ENCODE results near the gene SOX14.

Gene SOX14

DNA sequence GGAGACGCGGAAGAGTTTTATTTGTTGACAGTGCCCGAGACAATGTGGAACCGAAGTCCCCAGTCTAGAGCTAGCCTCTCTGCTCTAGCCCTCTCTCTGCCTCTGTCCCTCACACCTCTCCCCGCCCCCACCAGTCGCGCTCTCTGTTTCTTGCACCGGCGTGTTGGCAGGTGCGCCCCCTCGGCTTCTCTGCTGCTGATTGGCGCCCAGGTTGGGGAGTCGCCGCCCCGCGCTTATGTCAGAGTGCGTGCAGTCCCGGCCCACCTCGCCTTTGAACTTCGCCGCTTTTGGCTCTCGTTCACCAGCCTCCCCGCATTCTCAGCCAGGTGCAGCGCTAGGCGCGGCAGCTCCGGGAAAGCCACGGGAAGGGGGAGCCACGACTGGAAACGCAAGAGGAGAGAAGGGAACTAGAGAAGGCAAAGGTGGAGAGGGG is at the start of gene SOX14:
SOX14 (plus strand) TSS at position 315 of the 433 bp plus-strand sequence. CDS start 470 bp downstream, outside the sequence.
- DNase-seq = no peak

DNA sequence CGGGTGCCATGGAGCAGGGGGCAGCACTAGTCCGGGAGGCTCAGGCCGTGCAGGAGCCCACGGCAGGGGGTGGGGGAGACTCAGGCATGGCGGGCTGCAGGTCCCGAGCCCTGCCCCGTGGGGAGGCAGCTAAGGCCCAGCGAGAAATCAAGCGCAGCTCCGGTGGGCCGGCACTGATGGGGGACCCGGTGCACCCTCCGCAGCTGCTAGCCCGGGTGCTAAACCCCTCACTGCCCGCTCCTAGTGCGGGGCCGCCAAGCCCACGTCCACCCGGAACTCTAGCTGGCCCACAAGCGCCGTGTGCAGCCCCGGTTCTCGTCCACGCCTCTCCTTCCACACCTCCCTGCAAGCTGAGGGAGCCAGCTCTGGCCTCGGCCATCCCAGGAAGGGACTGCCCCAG is 49.6 kb upstream of the SOX14 start:
- no peak for DNase-seq

DNA sequence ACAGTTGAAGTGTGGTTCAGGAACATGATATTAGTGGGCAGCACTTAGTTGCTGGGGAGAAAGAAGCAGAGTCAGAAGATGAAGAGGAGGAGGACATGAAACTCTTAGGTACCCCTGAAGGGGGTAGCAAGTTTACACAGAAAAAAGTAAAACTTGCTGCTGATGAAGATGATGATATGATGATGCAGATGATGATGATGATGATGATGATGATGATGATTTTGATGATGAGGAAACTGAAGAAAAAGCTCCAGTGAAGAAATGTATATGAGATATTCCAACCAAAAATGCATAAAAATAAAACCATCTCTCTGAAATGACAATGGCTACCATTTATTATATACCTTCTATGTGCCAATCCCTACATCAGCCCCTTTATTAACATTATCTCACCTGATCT is 39.9 kb upstream of the SOX14 start:
- no peak for DNase-seq

DNA sequence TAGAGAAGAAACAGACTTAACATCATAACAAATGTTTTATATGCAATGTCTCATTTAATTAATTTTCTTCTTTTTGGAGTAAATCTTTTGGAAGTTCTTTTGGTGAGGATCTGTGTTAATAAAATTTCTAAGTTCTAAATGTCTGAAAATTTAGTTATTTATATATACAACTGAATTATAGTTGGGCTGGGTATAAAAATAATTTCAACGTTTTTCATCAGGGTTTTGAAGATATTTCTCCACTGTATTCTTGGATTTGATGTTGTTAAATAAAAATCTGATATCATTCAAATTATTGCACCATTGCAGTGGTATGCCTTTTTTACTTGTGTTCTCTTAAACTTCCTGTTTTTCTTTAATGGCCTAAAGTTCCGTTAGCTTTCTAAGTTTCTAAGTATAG is 26.9 kb upstream of the SOX14 start:
- no peak for DNase-seq

DNA sequence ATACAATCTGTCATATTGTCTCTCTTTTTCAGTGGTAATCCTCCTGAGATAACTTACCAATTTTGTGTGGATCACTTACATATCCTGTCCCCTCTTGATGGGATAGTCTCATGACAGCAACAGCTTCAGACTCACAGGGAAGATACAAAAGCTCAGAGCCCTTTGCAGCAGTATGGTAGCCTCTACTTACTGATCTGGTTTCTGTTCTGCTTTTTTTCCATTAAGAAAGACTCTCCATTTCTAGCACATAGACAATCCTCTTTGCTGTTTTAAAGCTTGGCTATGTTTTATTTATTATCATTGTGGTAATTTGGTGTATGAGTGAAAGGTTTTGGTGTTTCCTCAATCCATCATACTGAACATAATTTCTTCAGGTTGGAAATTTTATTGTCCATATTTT is 25.4 kb upstream of the SOX14 start:
- no peak for DNase-seq

DNA sequence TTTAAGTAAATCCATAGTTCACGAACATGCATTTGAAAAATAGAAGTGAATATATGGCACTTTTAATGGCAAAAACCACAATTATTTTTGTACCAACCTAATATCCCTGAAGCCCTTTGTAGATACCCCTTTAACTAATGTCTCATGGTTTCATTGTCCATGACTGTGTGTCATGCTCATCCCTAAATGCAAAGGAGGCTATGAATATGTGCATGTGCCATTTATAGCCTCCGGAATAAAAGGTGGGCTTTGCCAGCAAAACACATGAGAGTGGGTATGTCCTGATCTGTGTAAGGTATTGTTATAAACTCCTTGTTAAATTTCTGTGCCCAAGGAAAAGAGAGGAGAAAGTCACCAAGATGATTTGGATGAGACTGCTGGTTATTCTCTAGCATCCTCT is 20.5 kb upstream of the SOX14 start:
- no peak for DNase-seq

DNA sequence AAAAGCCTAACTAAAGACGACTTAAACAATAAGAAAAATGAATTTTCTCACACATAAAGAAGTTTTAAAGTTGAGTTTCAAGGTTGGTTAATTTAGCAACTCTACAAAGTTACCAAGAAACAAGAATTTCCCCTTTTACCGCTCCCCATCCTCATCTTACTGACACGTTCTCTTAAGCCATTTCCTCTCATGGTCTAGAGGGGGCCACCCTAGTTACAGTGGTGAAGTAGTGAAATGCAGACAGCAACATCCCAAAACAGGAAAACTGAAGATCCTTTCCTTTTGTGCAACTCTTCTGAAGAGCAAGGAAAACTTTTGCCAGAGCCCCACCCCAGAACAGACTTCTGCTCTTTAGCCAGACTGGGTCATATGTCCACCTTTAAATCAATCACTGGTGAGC is 17.3 kb upstream of the SOX14 start:
- no peak for DNase-seq

DNA sequence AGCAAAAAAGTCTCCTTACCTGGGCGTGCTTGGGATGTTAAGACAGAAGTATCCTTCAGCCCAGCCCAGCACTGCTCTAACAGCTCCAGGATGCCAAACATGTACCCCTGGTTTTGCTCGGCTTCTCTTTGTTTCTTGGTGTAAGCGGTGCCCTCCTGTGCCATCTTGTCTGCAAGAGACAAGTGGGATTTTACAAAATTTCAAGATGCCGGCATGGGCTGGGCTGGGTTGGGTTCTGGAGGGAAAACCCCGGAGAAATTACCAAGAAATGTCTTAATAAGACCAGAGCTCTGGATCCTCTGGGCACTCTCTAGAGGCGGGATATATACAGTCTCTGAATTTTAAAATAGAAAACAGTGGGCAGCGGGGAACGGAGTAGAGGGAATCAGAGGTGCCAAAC is 4.6 kb upstream of the SOX14 start:
- no peak for DNase-seq

DNA sequence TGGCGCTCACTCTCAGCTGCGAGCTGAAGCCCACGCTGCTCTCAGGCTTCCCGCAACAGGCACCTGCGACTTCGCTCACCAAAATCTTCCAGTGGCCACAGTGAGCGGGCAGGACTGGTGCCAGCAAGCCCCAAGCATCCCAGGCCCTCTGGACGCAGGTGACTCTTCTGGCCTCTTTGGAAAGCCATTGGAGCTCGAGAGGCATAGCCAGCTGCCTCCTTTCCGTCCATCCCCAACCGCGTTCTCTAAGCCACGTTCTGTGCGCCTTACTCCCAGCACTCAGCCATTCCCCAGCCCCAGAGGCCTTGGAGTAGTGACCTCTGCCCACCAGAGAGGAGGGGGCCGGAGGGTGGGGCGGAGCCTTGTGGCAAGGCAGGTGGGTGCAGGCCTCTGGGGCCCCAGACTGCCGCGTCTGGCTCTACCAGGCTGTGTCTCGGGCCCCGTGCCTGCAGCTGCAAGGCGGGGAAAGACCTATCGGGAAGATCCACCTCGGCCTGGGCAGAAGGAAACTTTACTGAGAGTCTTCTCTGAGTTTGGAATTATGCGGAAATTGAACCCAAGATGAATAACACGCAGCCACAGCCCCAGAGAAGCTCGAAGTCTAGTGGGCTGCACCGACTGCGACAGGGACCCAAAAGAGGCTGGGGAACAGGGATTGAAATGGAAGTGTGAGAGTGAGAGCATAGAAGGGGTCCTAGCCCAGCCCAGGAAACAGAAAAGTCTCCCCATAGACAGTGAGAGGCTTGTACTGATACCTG is 3.6 kb upstream of the SOX14 start:
- no peak for DNase-seq

DNA sequence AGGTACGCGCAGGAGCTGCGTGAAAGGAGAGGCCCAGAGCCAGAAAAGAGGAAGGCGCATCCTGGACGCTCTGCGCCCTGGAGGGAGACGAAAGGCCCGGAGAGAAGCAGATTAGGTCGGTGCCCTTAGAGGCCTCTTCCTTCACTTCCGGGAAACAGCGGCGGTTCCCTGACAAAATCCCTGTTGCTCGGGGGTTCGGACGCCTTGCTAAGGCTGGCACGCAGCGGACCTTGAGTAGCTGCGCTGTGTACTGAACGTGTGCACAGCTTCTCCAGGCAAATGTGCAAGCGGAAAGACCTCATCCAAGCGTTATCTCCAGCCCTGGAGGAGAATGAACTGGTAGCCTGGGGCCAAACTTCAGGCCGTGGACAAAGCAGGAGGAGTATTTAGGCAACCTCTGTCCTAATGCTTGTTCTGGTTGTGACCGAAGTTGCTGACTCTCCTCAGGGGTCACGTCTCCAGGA is 3.0 kb upstream of the SOX14 start:
- no peak for DNase-seq

DNA sequence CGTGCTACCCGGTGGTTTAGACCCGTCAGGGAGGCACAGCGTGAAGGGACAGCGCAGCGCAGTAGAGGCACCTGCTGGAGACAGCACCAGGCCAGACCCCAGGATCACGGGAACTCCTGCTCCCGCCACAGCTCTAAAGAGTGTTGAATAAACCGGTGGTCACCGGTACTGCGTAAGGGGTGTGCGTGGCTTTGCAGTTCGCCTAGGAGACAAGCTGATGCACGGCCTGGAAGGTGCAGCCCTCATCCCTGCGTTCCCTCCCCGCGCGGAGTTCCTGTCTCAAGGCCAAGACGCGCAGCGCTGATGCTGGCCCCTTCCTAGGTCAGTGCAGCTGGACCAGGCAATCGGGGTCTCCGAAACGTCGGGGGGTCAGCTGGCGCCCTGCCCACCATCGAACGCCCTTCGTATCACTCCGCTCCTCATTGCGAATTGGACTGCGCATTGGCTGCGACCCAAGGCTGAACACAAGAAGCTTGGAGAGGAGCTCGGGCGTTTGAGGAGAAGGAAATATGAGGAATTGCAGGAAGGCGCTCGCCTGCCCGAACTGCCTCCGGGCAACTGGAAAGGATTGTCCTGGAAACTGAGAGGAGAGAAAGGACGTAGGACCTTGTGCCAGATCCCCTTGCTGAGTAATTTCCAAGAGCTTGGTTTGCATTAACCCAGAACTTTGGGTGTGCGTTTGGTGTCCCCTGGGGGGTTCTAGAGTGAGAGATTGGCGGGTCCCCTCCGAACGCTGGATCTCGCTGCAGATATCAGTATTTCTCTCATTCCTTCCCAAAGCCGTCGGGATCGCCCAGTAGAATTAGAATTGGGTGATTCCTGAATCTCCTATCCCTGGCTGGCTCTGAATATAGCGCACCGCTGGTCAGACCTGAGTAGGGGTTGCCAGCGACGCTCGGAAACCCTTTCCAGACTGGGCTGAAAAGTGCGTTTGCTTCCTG is 2.3 kb upstream of the SOX14 start:
- DNase-seq = no peak

DNA sequence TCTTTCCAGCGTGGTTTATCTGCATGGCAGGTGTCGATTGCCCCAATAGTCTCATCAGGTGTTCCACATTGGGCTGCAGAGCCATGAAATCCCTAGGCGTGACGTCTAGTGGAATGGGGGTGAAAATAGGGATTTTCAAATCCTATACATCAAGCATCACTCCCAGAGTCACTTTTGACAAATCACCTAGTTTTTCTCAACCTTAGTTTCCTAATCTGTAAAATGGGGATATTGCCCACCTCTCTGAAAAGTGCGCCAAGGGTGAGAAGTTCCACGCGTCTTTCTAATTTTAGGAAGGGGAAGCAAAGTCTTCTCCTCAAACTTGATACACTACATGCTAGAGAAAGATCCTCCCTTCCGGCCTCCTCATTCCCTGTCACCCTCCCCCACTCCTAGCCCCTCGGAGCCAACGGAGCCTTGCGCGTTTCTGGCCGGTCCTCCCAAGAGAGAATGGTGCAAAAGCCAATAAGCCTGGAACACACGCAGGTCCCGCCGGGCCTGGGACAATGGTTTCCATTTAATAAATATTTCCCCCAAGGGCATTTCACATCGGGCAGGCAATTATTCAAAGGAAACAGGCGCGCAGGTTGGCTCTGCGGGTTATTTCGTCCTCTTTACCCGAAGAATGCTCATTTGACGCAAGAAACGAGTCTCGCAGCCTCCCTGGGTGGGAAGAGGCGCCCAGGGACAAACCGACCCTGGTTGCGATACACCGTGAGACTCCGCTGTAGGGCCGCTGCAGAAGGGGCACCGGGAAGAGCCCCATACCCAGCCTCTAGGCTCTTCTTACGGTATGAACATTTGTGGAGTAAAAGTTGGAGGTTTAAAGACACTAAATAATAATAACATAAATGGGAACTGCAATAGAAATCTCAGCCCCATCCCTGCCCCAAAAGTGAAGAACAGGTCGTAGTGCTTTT is 1.2 kb upstream of the SOX14 start:
- no peak for DNase-seq

DNA sequence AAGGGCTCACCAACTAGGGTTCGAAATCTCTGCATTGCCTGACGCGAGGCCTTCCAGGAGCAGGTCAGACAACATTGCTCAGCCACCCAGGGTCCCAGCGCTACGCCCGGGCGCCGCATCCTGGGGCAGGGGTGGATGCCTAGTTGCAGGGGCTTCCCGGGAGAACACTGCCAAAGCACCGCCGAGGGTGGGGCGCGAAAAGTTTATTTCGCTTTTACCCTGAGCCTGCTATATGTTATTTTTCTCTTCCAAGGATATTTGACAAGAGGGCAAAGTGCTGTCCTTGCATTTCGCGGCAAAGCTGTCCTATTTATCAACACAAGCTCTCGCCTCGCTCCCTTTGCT is 549 bp upstream of the SOX14 start:
- DNase-seq = no peak

DNA sequence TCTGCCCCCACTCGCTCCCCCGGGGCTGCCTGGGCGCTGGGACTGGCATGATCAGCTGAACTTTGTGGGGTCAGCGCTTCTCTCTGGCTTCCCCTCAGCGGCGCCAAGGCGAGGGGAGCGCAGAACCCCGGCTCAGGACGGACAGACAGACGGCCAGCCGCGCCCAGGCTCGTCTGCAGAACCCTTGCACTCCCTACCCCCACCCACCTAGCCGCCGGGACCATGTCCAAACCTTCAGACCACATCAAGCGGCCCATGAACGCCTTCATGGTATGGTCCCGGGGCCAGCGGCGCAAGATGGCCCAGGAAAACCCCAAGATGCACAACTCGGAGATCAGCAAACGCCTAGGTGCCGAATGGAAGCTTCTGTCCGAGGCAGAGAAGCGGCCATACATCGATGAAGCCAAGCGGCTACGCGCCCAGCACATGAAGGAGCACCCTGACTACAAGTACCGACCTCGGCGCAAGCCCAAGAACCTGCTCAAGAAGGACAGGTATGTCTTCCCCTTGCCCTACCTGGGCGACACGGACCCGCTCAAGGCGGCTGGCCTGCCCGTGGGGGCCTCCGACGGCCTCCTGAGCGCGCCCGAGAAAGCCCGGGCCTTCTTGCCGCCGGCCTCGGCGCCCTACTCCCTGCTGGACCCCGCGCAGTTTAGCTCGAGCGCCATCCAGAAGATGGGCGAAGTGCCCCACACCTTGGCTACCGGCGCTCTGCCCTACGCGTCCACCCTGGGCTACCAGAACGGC is 621 bp downstream of the SOX14 start:
- no peak for DNase-seq

DNA sequence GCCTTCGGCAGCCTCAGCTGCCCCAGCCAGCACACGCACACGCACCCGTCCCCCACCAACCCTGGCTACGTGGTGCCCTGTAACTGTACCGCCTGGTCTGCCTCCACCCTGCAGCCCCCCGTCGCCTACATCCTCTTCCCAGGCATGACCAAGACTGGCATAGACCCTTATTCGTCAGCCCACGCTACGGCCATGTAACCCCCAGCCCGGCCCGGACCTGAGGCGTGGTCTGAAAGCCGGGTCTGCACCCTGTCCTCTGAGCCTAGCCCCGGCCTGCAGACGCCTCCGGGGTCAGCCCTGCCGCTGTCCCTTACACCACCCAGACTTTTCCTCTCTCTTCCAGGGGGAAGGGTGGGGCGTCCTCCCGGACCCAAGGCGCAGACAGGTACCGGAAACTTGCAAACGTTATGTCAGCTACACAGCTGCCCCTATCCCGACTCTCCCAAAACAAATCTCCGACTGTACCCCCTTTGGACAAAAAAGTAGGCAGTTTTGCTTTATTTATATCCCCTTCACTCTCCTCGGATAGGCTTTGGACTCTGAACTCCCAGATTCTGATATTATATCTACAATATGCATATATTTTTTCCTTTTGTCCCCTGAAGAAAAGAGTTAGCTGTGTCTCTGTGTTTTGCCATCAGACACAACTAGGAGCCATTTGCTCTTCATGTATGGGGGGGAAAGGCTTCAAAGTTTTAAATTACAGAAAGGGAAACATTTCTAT is 1.4 kb downstream of the SOX14 start:
- no peak for DNase-seq

DNA sequence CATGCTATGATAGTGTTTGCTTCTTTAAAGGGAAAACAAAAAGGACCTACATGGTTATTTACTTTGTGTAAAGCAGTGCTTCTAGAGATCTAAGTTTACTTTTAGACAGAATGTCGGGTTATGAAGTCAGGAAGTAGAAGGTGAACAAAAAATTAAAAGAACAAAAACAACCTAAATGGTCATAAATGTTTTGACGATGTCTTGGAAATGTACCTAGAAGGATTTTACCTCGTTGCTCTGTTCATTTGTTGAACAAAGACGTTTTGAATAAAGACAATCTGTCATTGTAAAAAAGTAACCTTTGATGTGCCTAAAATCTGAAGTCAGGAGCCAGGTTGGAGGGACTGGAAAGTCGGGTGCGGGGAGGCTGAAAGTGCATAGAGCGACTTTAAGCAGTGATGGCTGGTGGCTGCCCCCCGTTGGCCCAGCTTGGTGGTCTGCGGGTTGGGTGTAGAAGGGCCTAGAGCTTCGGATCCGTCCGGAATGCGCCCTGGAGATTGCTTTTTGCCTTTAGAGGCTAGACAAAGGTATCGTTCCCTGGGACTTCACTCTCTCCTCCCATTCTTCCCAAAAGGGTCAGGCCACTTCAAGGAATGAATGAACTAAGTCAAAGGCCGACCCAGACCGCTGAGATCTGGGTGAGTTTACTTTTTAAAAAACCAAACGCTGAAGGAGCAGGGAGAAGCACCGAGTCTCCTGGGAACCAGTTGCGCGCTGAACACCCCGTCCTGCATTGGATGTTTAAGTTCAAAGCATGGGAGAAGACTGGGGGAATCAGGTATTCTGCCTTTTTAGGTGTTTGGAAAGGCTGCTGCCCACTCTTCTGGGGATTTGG is 2.1 kb downstream of the SOX14 start:
- no peak for DNase-seq

DNA sequence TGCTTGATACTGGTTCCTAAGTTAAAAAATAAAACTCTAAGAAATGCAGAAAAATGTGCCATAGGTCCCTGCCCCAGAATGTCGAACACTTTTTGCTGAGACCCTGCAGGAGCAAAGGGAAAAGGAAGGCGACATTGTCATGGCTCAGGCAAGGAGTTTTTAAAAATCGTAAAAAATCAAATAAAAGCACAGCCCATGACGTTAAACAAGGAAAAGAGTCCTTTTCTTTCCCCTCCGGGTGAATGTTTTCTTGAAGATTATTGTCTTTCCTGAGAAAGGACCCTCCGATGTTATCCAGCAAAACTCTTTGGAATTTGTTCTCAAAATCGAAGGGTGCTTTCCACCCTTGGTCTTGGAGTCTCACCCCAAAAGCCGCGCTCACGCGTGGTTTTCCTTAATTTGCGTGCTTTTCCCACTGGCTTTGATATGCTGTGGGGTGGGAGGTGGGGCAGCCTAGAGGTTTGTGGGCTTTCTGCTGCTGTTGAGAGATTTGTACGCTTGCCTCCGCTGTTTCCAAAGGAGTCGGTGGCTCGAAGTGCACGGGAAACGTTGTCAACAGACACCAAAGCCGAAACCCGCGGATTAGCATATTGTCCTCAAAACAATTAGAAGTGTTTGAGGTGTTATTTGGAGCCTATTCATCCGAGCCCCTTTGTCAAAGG is 2.9 kb downstream of the SOX14 start:
- no peak for DNase-seq

DNA sequence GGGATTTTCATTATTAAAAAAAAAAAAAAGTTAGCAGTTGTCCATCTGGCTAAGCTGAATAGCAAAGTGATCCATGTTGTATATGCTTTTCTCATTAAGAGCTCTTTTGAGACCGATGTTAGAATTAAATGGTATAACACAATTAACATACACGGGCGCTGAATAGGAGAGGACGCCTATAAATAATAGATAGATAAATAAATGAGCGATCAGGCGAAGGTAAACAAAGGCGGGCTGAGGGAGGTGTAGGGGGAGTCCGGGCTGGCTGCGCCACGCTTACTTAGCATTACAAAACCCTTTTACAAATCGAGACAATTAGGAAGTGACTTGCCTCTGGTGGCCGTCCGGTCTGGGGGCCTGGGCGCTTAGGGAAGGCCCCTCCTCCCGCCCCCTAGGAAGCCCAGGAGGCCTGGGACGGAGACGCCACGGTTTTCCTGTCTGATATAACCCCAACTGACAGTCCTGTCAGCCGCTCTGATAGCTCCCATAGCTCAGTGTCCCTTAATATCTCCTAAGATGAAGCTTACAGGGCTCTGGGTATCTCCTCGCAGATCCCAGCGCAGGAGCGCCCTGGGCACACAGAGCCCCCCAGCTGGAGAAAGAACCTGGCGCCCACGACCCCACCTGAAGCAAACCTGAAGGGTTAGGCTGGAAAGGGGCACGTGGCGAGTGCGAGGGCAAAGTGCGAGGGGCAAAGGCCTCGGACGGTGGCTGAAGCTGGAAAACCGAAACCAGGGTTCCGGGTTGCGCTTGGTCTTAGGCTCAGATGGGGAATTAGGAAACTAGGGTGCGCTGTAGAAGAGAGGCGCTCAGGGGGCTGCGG is 3.6 kb downstream of the SOX14 start:
- DNase-seq = no peak

All from C1 segment of cervical spinal cord (tissue), 14 donors.